PC-3 (cell line): ENCODE measurements around the gene NLRP6. TPM values are rescaled to one million over a fixed set of nuclear protein-coding genes. Genes with fewer than 3 reads are reported as not detected.
A peak's percentile ranks its signal among the peaks of the same experiment; 100 is the strongest.

Source experiments
- ATAC-seq: fragments of 200-7000 bp; cut with Tn5 transposase; 2 replicates; pipeline ENCODE4 v1.9.1; 2020; ENCODE audit warnings: mild to moderate bottlenecking, moderate library complexity
- BruUV-seq: library from RNA; stranded (reverse); fragments of 400-500 nt; replicated peaks from 2 replicates; lab custom pipeline; 2021; lab: Mats Ljungman, UMichigan
- CTCF ChIA-PET: fragments of 300-600 bp; sonication (Branson Sonifier 250); formaldehyde crosslinking; loops from one replicate; lab custom pipeline; 2022; ENCODE audit warnings: antibody characterized with exemption; lab: Charles Lee
- POLR2A ChIA-PET: fragments of 300-600 bp; sonication (Branson Sonifier 250); formaldehyde crosslinking; loops from one replicate; lab custom pipeline; 2022; ENCODE audit warnings: antibody characterized with exemption; ENCODE audit not compliant: unreplicated experiment; lab: Charles Lee
- DNase-seq: peaks from one replicate; pipeline ENCODE4 v3.0.0-alpha.2; 2015
- H2AFZ ChIP-seq: fragments of 300-600 bp; sonication (generic); 2 replicates; pipeline ENCODE4 v1.6.0; 2016; ENCODE audit warnings: antibody characterized with exemption, low read length
- H3F3A ChIP-seq: fragments of 300-600 bp; sonication (generic); one replicate; pipeline ENCODE4 v1.6.0; 2017; ENCODE audit warnings: antibody characterized with exemption, low read length, control low read depth, mild to moderate bottlenecking; ENCODE audit not compliant: unreplicated experiment
- H3K27ac ChIP-seq: fragments of 300-600 bp; sonication (generic); 2 replicates; pipeline ENCODE4 v1.5.1; 2016; ENCODE audit warnings: mild to moderate bottlenecking, low read length
- H3K27me3 ChIP-seq: fragments of 300-600 bp; sonication (generic); 2 replicates; pipeline ENCODE4 v1.6.1; 2016; ENCODE audit warnings: low read length, mixed read lengths
- H3K36me3 ChIP-seq: fragments of 300-600 bp; sonication (generic); 2 replicates; pipeline ENCODE4 v1.6.1; 2016; ENCODE audit warnings: low read depth, mixed run types, low read length, mixed read lengths
- H3K4me1 ChIP-seq: fragments of 300-600 bp; sonication (generic); 2 replicates; pipeline ENCODE4 v1.5.1; 2016; ENCODE audit warnings: low read length; ENCODE audit not compliant: insufficient read depth
- H3K4me2 ChIP-seq: fragments of 300-600 bp; sonication (generic); 2 replicates; pipeline ENCODE4 v1.6.0; 2016; ENCODE audit warnings: low read length
- H3K4me3 ChIP-seq: fragments of 300-600 bp; sonication (generic); 2 replicates; pipeline ENCODE4 v1.5.1; 2016; ENCODE audit warnings: mild to moderate bottlenecking, low read length, mixed read lengths
- H3K79me2 ChIP-seq: fragments of 300-600 bp; sonication (generic); 2 replicates; pipeline ENCODE4 v1.6.1; 2017; ENCODE audit warnings: low read length, mixed read lengths
- H3K9ac ChIP-seq: fragments of 300-600 bp; sonication (generic); 2 replicates; pipeline ENCODE4 v1.6.0; 2016; ENCODE audit warnings: mild to moderate bottlenecking, low read length
- H3K9me2 ChIP-seq: fragments of 300-600 bp; sonication (generic); replicated peaks from 2 replicates; pipeline ENCODE4 v1.6.1; 2016; ENCODE audit warnings: mixed run types, low read length, mixed read lengths
- H3K9me3 ChIP-seq: fragments of 300-600 bp; sonication (generic); 2 replicates; pipeline ENCODE4 v1.6.1; 2016; ENCODE audit warnings: low read length, mixed read lengths
- H4K20me1 ChIP-seq: fragments of 300-600 bp; sonication (generic); 2 replicates; pipeline ENCODE4 v1.6.1; 2016; ENCODE audit warnings: low read length, mixed read lengths
- EZH2 ChIP-seq: fragments of 300-600 bp; sonication (generic); IDR thresholded peaks from one replicate; pipeline ENCODE4 v1.6.1; 2017; ENCODE audit warnings: antibody characterized with exemption, mild to moderate bottlenecking, low read length; ENCODE audit not compliant: unreplicated experiment
- EZH2phosphoT487 ChIP-seq: fragments of 300-600 bp; sonication (generic); IDR thresholded peaks from 2 replicates; pipeline ENCODE4 v1.6.1; 2018; ENCODE audit warnings: mild to moderate bottlenecking, antibody characterized with exemption, low read length, borderline replicate concordance
- intact Hi-C: fragments of 100-400 bp; cut with micrococcal nuclease; formaldehyde crosslinking; loops from 2 replicates; pipeline ENCODE4 v1.9.0; 2023
- total RNA-seq: library from RNA; depleted of rRNA; stranded (reverse); fragments of >200 nt; gene quantifications from 2 replicates; pipeline ENCODE4 v1.2.3, GENCODE V29; 2014
- TF ChIP-seq, protein P1 (sequence below): fragments of 300-600 bp; sonication (generic); conservative IDR thresholded peaks from 2 replicates; pipeline ENCODE4 v1.5.1; 2017; ENCODE audit warnings: antibody characterized with exemption, low read depth, mild to moderate bottlenecking, low read length

Gene NLRP6
- total RNA-seq, 1 experiment from 2014 or later, result not detected

DNA sequence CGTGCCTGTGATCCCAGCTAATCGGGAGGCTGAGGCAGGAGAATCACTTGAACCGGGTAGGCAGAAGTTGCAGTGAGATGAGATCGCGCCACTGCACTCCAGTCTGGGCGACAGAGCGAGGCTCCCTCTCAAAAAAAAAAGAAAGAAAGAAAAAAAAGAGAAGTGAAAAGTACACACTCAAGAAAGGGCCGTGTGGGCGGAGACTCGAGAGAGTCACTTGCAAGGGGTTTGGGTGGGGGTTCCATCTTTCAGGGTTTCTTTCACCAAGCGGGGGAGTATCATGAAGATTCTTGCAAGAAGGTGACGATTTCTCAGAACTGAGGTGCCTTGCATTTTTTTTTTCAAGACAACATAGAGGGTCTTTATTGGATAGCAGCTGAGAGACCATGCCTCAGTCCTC lies 25.2 kb downstream of the NLRP6 start:
- CTCF ChIA-PET, result no interaction called here

DNA sequence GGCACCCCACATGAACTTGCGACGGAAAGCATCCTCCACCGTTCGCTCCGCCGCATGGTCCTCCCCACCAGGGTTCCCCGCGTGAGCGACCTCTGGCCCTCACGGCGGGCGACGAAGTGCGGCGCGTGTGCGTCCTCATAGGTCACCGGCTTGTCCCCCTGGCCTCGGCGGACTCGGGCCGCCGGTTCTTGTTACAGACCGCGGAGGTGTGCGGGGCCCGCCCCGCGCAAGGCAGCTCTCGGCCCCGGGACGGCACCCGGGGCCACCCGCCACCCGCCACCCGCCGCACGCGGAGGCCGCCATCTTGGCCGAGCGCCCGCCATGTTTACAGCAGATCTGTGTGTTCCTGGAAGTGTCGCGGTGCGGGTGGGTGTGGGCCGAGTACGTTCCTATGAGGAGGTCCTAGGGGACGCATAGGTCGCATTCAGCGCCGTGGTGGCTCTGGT lies 25.9 kb downstream of the NLRP6 start:
- DNase-seq, result no peak
- POLR2A ChIA-PET, result no interaction called here
- TF ChIP-seq, protein P1, sequence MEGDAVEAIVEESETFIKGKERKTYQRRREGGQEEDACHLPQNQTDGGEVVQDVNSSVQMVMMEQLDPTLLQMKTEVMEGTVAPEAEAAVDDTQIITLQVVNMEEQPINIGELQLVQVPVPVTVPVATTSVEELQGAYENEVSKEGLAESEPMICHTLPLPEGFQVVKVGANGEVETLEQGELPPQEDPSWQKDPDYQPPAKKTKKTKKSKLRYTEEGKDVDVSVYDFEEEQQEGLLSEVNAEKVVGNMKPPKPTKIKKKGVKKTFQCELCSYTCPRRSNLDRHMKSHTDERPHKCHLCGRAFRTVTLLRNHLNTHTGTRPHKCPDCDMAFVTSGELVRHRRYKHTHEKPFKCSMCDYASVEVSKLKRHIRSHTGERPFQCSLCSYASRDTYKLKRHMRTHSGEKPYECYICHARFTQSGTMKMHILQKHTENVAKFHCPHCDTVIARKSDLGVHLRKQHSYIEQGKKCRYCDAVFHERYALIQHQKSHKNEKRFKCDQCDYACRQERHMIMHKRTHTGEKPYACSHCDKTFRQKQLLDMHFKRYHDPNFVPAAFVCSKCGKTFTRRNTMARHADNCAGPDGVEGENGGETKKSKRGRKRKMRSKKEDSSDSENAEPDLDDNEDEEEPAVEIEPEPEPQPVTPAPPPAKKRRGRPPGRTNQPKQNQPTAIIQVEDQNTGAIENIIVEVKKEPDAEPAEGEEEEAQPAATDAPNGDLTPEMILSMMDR, result no peak

More for the DNA sequence above, 25.2 kb downstream of the NLRP6 start:
- intact Hi-C loops, result loop anchor here (10.0 kb wide), 1 partner anchor 141 kb away; the partner anchor contains the start of gene ANO9
- Histone ChIP-seq H3F3A (no peaks in the 10 kb centered on the region), H3K9me3 (no peaks in the 10 kb centered on the region), H3K9me2 (no peaks in the 10 kb centered on the region), H2AFZ (no peak overlapping the region), H3K79me2 (no peaks in the 10 kb centered on the region), H3K27me3 (no peaks in the 10 kb centered on the region), H3K4me2 (no peak overlapping the region), H4K20me1 (no peaks in the 10 kb centered on the region), H3K9ac (no peak overlapping the region), H3K27ac (no peak overlapping the region), H3K4me3 (no peak overlapping the region), H3K36me3 (no peaks in the 10 kb centered on the region), H3K4me1 (no peaks in the 10 kb centered on the region)
- ATAC-seq, result no peak
- TF ChIP-seq EZH2 (no peak), EZH2phosphoT487 (no peak)
- TF ChIP-seq, protein P1, result no peak
- no peak for DNase-seq
- POLR2A ChIA-PET, result no interaction called here
- no TSS peak for BruUV-seq

GRCh38 chr11:304915-305843 lies 27.0 kb downstream of the NLRP6 start:
- no peaks in the 10 kb centered on the region for H3K9me3 ChIP-seq
- DNase-seq (peak; percentile 66), ATAC-seq (peak; percentile 13; the same call in 1 of the 2 replicates)
- H3K9me2 ChIP-seq, result no peaks in the 10 kb centered on the region
- ChIA-PET POLR2A (no interaction called here), CTCF (interaction anchor here (1.7 kb wide), 1 partner anchor 50 kb away, joined by 3 read pairs; no protein-coding TSS in a partner anchor)
- no peak overlapping the region for H3K4me3 ChIP-seq
- peaks cover 12% of the 10 kb centered on the region for H3K4me1 ChIP-seq
- no peak overlapping the region for H2AFZ ChIP-seq
- no peaks in the 10 kb centered on the region for H3K36me3 ChIP-seq
- TF ChIP-seq, protein P1, result peak; percentile 61
- no peak for TF ChIP-seq EZH2
- intact Hi-C loops, result loop anchor here (5.0 to 10.0 kb wide), 2 partner anchors 52 to 140 kb away; partner anchors contain the start of gene ANO9
- BruUV-seq, result no TSS peak
- H4K20me1 ChIP-seq, result no peaks in the 10 kb centered on the region
- no peaks in the 10 kb centered on the region for H3K27me3 ChIP-seq
- no peak overlapping the region for H3K4me2 ChIP-seq
- H3K27ac ChIP-seq, result no peak overlapping the region
- no peaks in the 10 kb centered on the region for H3F3A ChIP-seq
- H3K79me2 ChIP-seq, result peaks cover 12% of the 10 kb centered on the region
- no peak overlapping the region for H3K9ac ChIP-seq

More for the DNA sequence above, 25.9 kb downstream of the NLRP6 start:
- ATAC-seq, result no peak
- Histone ChIP-seq H3K4me2 (no peak overlapping the region), H3K4me3 (no peak overlapping the region), H3K9ac (no peak overlapping the region), H3K27me3 (no peaks in the 10 kb centered on the region), H2AFZ (no peak overlapping the region), H3F3A (no peaks in the 10 kb centered on the region), H3K9me2 (no peaks in the 10 kb centered on the region), H3K9me3 (no peaks in the 10 kb centered on the region), H3K4me1 (peaks cover 2% of the 10 kb centered on the region), H4K20me1 (no peaks in the 10 kb centered on the region), H3K36me3 (no peaks in the 10 kb centered on the region), H3K79me2 (peaks cover 3% of the 10 kb centered on the region), H3K27ac (no peak overlapping the region)
- CTCF ChIA-PET, result no interaction called here
- no TSS peak for BruUV-seq
- intact Hi-C loops, result loop anchor here (10.0 kb wide), 1 partner anchor 141 kb away; the partner anchor contains the start of gene ANO9
